ENCODE measurements around the gene GDF3.

Gene GDF3

DNA sequence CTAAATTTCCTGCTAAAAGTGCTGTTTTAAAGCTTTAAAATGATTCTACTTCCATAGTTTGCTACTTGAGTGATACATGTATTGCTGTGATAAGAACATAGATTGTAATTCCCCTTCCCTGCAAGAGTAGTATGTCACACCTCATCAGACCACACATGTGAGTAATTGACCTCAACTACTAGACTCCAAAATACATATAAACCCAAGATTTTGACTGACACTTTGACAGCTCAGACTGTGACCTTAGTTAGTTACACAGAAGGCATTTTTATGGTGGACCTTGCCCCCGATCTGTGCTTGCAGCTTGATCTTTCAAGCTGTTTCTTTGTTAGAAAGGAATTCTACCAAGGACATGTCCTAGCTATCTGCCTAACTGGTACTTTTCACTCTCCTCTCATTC is 48.5 kb downstream of the GDF3 start:
- Histone ChIP-seq H3K79me2 (ENCODE audit: insufficient read depth, low read length) (no peaks in the 10 kb centered on the region), H3K9me2 (ENCODE audit: low read depth, low read length) (no peaks in the 10 kb centered on the region), H3K36me3 (ENCODE audit: insufficient read depth, low read length) (no peaks in the 10 kb centered on the region), H3K27ac (ENCODE audit: low read depth, low read length, poor library complexity, severe bottlenecking) (no peak overlapping the region), H3K27me3 (ENCODE audit: insufficient read depth, low read length) (peaks cover 4% of the 10 kb centered on the region; the same call in 1 of the 2 replicates), H3K9me3 (ENCODE audit: low read length) (no peaks in the 10 kb centered on the region), H2AFZ (ENCODE audit: low read length) (no peak overlapping the region), H3K9ac (ENCODE audit: low read length) (no peak overlapping the region), H3K4me3 (ENCODE audit: low read depth, low read length, poor library complexity, severe bottlenecking) (no peak overlapping the region), H4K20me1 (ENCODE audit: insufficient read depth, low read length) (no peaks in the 10 kb centered on the region), H3F3A (ENCODE audit: insufficient read depth, low read length) (peaks cover 3% of the 10 kb centered on the region; the same call in 1 of the 2 replicates), H3K4me1 (ENCODE audit: insufficient read depth, low read length, severe bottlenecking) (peaks cover 19% of the 10 kb centered on the region), H3K4me2 (ENCODE audit: low read length) (no peak overlapping the region)
- TF ChIP-seq EZH2 (IDR thresholded peaks at IDR 0.05; ENCODE audit: borderline replicate concordance, low read length) = no peak
- TF ChIP-seq, protein P1, sequence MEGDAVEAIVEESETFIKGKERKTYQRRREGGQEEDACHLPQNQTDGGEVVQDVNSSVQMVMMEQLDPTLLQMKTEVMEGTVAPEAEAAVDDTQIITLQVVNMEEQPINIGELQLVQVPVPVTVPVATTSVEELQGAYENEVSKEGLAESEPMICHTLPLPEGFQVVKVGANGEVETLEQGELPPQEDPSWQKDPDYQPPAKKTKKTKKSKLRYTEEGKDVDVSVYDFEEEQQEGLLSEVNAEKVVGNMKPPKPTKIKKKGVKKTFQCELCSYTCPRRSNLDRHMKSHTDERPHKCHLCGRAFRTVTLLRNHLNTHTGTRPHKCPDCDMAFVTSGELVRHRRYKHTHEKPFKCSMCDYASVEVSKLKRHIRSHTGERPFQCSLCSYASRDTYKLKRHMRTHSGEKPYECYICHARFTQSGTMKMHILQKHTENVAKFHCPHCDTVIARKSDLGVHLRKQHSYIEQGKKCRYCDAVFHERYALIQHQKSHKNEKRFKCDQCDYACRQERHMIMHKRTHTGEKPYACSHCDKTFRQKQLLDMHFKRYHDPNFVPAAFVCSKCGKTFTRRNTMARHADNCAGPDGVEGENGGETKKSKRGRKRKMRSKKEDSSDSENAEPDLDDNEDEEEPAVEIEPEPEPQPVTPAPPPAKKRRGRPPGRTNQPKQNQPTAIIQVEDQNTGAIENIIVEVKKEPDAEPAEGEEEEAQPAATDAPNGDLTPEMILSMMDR (IDR thresholded peaks at IDR 0.05; ENCODE audit: low read length) = no peak

DNA sequence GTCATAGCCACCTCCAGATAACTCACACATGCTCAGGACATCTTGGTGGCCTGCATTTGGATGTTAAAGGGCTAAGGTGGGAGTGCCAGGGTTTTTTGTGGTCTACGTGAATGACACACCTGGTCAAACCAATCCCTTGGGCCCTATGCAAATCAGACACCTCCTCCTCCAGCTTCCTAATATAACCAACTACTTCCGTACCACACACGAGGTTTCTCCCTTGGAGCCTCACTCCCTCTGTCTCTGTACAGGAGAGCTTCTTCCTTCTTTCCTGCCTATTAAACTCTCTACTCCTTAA is 49.4 kb downstream of the GDF3 start:
- Histone ChIP-seq H3K4me2 (ENCODE audit: low read length) (peak overlapping the region; percentile 20; the same call in 1 of the 2 replicates), H3K4me1 (ENCODE audit: insufficient read depth, low read length, severe bottlenecking) (peaks cover 28% of the 10 kb centered on the region), H4K20me1 (ENCODE audit: insufficient read depth, low read length) (no peaks in the 10 kb centered on the region), H3K36me3 (ENCODE audit: insufficient read depth, low read length) (no peaks in the 10 kb centered on the region), H3K9me3 (ENCODE audit: low read length) (no peaks in the 10 kb centered on the region), H3K27ac (ENCODE audit: low read depth, low read length, poor library complexity, severe bottlenecking) (no peak overlapping the region), H3K9ac (ENCODE audit: low read length) (no peak overlapping the region), H3F3A (ENCODE audit: insufficient read depth, low read length) (peaks cover 3% of the 10 kb centered on the region; the same call in 1 of the 2 replicates), H3K4me3 (ENCODE audit: low read depth, low read length, poor library complexity, severe bottlenecking) (peak overlapping the region; percentile 29), H3K79me2 (ENCODE audit: insufficient read depth, low read length) (no peaks in the 10 kb centered on the region), H3K9me2 (ENCODE audit: low read depth, low read length) (no peaks in the 10 kb centered on the region), H2AFZ (ENCODE audit: low read length) (no peak overlapping the region), H3K27me3 (ENCODE audit: insufficient read depth, low read length) (peaks cover 4% of the 10 kb centered on the region; the same call in 1 of the 2 replicates)
- TF ChIP-seq EZH2 (IDR thresholded peaks at IDR 0.05; ENCODE audit: borderline replicate concordance, low read length) = no peak
- TF ChIP-seq, protein P1 (IDR thresholded peaks at IDR 0.05; ENCODE audit: low read length) = no peak

DNA sequence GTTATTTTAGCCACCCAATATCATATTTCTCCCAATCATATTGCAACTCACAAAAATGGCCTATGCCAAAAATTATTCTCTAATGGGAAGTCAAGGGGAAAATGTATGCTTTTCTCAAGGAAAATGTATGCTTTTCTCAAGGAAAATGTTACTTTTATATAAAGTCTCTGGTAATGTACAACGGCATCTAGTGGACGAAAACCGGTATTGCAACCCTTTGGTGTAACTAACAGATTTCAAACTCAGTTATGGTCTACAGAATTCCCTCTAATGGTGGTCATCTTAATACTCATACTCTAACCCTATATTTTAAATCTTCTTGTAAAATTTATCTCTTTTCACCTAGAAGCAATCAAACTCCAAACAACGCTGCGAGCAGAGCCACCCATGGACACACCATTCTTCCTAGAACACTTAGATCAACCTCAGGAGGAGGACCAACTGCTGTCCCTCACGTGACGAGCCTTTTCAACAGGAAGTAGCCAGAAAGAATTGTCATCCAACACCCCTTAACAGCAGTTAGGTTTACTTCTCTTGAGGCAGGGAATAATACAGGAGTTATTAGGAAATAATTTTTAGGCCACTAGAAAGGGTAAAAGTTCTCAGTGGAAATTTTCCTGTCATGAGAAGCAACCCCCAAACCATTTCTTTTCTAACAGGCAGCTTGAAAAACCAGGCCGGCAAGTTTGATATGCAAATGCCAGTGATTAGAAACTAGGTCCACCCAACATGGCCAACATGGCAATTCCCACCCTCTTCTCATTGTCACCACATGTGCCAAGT is 50.0 kb downstream of the GDF3 start:
- Histone ChIP-seq H3K9ac (ENCODE audit: low read length) (no peak overlapping the region), H3K9me3 (ENCODE audit: low read length) (no peaks in the 10 kb centered on the region), H3K79me2 (ENCODE audit: insufficient read depth, low read length) (no peaks in the 10 kb centered on the region), H2AFZ (ENCODE audit: low read length) (no peak overlapping the region), H3K36me3 (ENCODE audit: insufficient read depth, low read length) (no peaks in the 10 kb centered on the region), H3K27ac (ENCODE audit: low read depth, low read length, poor library complexity, severe bottlenecking) (no peak overlapping the region), H3K4me2 (ENCODE audit: low read length) (peak overlapping the region; percentile 20; the same call in 1 of the 2 replicates), H4K20me1 (ENCODE audit: insufficient read depth, low read length) (no peaks in the 10 kb centered on the region), H3F3A (ENCODE audit: insufficient read depth, low read length) (peaks cover 3% of the 10 kb centered on the region; the same call in 1 of the 2 replicates), H3K4me1 (ENCODE audit: insufficient read depth, low read length, severe bottlenecking) (peaks cover 34% of the 10 kb centered on the region), H3K27me3 (ENCODE audit: insufficient read depth, low read length) (peaks cover 4% of the 10 kb centered on the region; the same call in 1 of the 2 replicates), H3K9me2 (ENCODE audit: low read depth, low read length) (no peaks in the 10 kb centered on the region), H3K4me3 (ENCODE audit: low read depth, low read length, poor library complexity, severe bottlenecking) (peak overlapping the region; percentile 29)
- TF ChIP-seq, protein P1 (IDR thresholded peaks at IDR 0.05; ENCODE audit: low read length) = peak; percentile 77
- no peak for TF ChIP-seq EZH2 (IDR thresholded peaks at IDR 0.05; ENCODE audit: borderline replicate concordance, low read length)

Data from OCI-LY1 (cell line).